Suprapubic skin (tissue), 4 donors: ENCODE measurements around the gene KIAA0408. TPM values are rescaled to one million over a fixed set of nuclear protein-coding genes. Genes with fewer than 3 reads are reported as not detected.

Source experiments
- DNase-seq, 2 donors: peaks; one replicate each; pipeline ENCODE4 v3.0.0-alpha.2; 2019; ENCODE audit warnings: low spot score in 2 of 2
- H3K27ac ChIP-seq: fragments of 200-600 bp; sonication (generic); one replicate; pipeline ENCODE4 v1.5.1; 2019
- H3K27me3 ChIP-seq: fragments of 200-600 bp; sonication (generic); one replicate; pipeline ENCODE4 v1.5.1; 2019
- H3K36me3 ChIP-seq: fragments of 200-600 bp; sonication (generic); one replicate; pipeline ENCODE4 v1.5.1; 2019
- H3K4me1 ChIP-seq: fragments of 200-600 bp; sonication (generic); one replicate; pipeline ENCODE4 v1.5.1; 2019
- H3K4me3 ChIP-seq: fragments of 200-600 bp; sonication (generic); one replicate; pipeline ENCODE4 v1.5.1; 2019; ENCODE audit warnings: mild to moderate bottlenecking
- H3K9me3 ChIP-seq: fragments of 200-600 bp; sonication (generic); one replicate; pipeline ENCODE4 v1.5.1; 2019
- EP300 ChIP-seq: sonication (generic); formaldehyde crosslinking; IDR thresholded peaks from one replicate; pipeline ENCODE4 v1.6.1; 2017; ENCODE audit warnings: antibody characterized with exemption
- POLR2A ChIP-seq, 2 donors: fragments of 450-650 bp; IDR thresholded peaks; one replicate each; pipeline ENCODE4 v1.6.1; 2017; ENCODE audit warnings: antibody characterized with exemption in 2 of 2, mild to moderate bottlenecking in 2 of 2, moderate library complexity in 2 of 2
- POLR2AphosphoS5 ChIP-seq, 3 donors: sonication (generic); formaldehyde crosslinking; IDR thresholded peaks; one replicate each; pipeline ENCODE4 v1.6.1; 2017; ENCODE audit warnings: antibody characterized with exemption in 3 of 3
- WGBS: methylation state at CpG from one replicate; pipeline ENCODE4 v1.1.5; 2018; 5-methylcytosine and 5-hydroxymethylcytosine counted together
- total RNA-seq, 4 donors: library from RNA; depleted of rRNA; stranded (reverse); fragments of >200 nt; gene quantifications; one replicate each; pipeline ENCODE4 v1.1.0, GENCODE V29; 2016
- TF ChIP-seq, protein P1 (sequence below), 2 donors: fragments of 200-600 bp in 1 of 2; fragments of 450-650 bp in 1 of 2; sonication (generic) in 1 of 2; IDR thresholded peaks; one replicate each; pipeline ENCODE4 v1.5.1; 2016 to 2019; ENCODE audit warnings: antibody characterized with exemption in 2 of 2, mild to moderate bottlenecking in 1 of 2, moderate library complexity in 1 of 2

The KIAA0408 gene
- total RNA-seq, 4 donors from 2014 or later, result 1.4 to 2.7 (median 1.7) TPM; not detected in 1

DNA sequence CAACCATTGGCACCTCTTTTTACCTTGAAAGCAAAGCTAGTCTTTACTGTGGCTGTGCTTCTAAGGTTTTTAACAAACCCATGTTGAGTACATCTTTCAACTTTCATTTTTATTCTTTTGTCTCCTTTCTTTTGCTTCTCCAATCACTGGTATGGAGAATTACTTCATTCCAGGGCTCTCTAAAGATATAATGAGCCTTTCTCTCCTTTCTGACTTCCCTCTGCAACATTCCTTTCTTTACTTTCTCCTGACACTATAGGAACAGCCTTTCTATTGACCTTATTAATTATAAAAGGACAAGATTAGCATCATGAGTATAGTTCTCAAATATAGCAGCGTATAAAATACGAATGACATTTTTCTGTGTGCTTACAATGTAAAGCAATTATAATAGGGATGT, 23.1 kb upstream of the KIAA0408 start:
- DNase-seq, result no peak
- TF ChIP-seq POLR2A (IDR thresholded peaks at IDR 0.05) (no peak), POLR2AphosphoS5 (IDR thresholded peaks at IDR 0.05) (no peak), EP300 (no peak)
- TF ChIP-seq, protein P1, sequence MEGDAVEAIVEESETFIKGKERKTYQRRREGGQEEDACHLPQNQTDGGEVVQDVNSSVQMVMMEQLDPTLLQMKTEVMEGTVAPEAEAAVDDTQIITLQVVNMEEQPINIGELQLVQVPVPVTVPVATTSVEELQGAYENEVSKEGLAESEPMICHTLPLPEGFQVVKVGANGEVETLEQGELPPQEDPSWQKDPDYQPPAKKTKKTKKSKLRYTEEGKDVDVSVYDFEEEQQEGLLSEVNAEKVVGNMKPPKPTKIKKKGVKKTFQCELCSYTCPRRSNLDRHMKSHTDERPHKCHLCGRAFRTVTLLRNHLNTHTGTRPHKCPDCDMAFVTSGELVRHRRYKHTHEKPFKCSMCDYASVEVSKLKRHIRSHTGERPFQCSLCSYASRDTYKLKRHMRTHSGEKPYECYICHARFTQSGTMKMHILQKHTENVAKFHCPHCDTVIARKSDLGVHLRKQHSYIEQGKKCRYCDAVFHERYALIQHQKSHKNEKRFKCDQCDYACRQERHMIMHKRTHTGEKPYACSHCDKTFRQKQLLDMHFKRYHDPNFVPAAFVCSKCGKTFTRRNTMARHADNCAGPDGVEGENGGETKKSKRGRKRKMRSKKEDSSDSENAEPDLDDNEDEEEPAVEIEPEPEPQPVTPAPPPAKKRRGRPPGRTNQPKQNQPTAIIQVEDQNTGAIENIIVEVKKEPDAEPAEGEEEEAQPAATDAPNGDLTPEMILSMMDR (IDR thresholded peaks at IDR 0.05), result no peak
- no peaks in the 10 kb centered on the region for H3K27me3 ChIP-seq
- no peaks in the 10 kb centered on the region for H3K4me1 ChIP-seq
- no peak overlapping the region for H3K27ac ChIP-seq
- WGBS, result 97% methylated on average over 2 of the region's 2 CpGs
- no peaks in the 10 kb centered on the region for H3K9me3 ChIP-seq
- no peaks in the 10 kb centered on the region for H3K36me3 ChIP-seq
- H3K4me3 ChIP-seq, result no peak overlapping the region

GRCh38 chr6:127481628-127482027, 22.4 kb upstream of the KIAA0408 start:
- Histone ChIP-seq H3K4me3 (no peak overlapping the region), H3K36me3 (no peaks in the 10 kb centered on the region), H3K9me3 (no peaks in the 10 kb centered on the region), H3K27ac (no peak overlapping the region), H3K27me3 (no peaks in the 10 kb centered on the region), H3K4me1 (no peaks in the 10 kb centered on the region)
- DNase-seq, result no peak
- TF ChIP-seq EP300 (no peak), POLR2AphosphoS5 (IDR thresholded peaks at IDR 0.05) (no peak), POLR2A (IDR thresholded peaks at IDR 0.05) (no peak)
- TF ChIP-seq, protein P1 (IDR thresholded peaks at IDR 0.05), result no peak
- 54% methylated on average over 4 of the region's 4 CpGs for WGBS

DNA sequence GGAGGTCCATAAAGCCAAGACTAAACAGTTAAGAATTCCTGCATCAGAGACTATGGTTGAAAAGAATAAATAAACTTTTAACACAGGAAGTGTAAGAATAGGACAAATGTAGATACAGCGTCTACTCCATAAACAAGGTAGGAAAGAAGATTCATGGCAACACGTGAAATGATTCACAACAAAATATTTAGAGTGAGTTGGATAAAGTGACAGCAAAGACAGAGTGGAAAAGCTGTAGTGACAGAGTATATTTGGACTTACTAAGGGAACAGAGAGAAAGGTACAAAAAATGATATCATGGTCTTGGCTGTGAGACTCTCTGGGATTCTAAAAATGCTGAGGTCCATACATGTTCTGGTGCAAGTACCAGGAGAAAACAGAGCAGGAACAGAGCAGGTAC, 21.9 kb upstream of the KIAA0408 start:
- DNase-seq, result no peak
- no peaks in the 10 kb centered on the region for H3K36me3 ChIP-seq
- H3K27me3 ChIP-seq, result no peaks in the 10 kb centered on the region
- H3K4me1 ChIP-seq, result no peaks in the 10 kb centered on the region
- H3K4me3 ChIP-seq, result no peak overlapping the region
- no peak overlapping the region for H3K27ac ChIP-seq
- H3K9me3 ChIP-seq, result no peaks in the 10 kb centered on the region
- 85% methylated on average over 2 of the region's 2 CpGs for WGBS
- TF ChIP-seq, protein P1 (IDR thresholded peaks at IDR 0.05), result no peak
- TF ChIP-seq POLR2A (IDR thresholded peaks at IDR 0.05), result no peak

DNA sequence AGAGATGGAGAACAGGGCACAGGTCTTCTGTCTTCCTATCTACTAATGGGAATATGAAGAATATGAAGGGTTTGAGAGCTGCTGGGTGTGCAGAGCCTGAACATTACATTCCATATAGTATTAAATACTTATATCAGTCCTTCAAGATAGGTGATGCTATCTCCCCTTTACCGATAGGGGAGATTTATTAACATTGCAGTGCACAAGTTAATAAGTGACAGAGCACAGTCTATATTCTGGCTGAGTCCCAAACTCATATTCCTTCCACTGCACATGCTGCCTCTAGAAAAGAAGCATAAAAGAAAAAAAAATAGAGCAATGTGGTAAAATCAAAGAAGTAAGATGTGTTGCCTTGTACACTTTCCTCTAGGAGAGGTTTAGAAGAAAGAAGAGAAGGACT, 18.5 kb upstream of the KIAA0408 start:
- Histone ChIP-seq H3K27ac (no peak overlapping the region), H3K27me3 (no peaks in the 10 kb centered on the region), H3K9me3 (no peaks in the 10 kb centered on the region), H3K4me1 (no peaks in the 10 kb centered on the region), H3K36me3 (no peaks in the 10 kb centered on the region), H3K4me3 (no peak overlapping the region)
- DNase-seq, result no peak
- WGBS, result 93% methylated on average over 1 of the region's 1 CpG
- TF ChIP-seq, protein P1 (IDR thresholded peaks at IDR 0.05), result no peak

- H3K36me3 ChIP-seq, result no peaks in the 10 kb centered on the region
- TF ChIP-seq, protein P1 (IDR thresholded peaks at IDR 0.05), result no peak
- TF ChIP-seq EP300, result no peak
- no peak for TF ChIP-seq POLR2A (IDR thresholded peaks at IDR 0.05)
- no peak for TF ChIP-seq POLR2AphosphoS5 (IDR thresholded peaks at IDR 0.05)
- no peaks in the 10 kb centered on the region for H3K27me3 ChIP-seq
- no peak overlapping the region for H3K27ac ChIP-seq
- DNase-seq, result no peak
- WGBS, result 91% methylated on average over 34 of the region's 34 CpGs
- no peak overlapping the region for H3K4me3 ChIP-seq
- no peaks in the 10 kb centered on the region for H3K4me1 ChIP-seq
- H3K9me3 ChIP-seq, result no peaks in the 10 kb centered on the region
Observed at GRCh38 chr6:127475823-127476176, 16.6 kb upstream of the KIAA0408 start.
